GM12878 (cell line): Measurements from ENCODE around the gene IMMP2L. TPM values are rescaled to one million over a fixed set of nuclear protein-coding genes. Genes with fewer than 3 reads are reported as not detected.

Experiments used
- ATAC-seq: fragments of 200-7000 bp; cut with Tn5 transposase; 3 replicates; pipeline ENCODE4 v1.9.1; 2020; ENCODE audit warnings: mild to moderate bottlenecking, moderate library complexity
- BruUV-seq: library from RNA; stranded (reverse); fragments of 400-500 nt; replicated peaks from 2 replicates; lab custom pipeline; 2021; lab: Mats Ljungman, UMichigan
- CTCF ChIA-PET: fragments of 300-600 bp; sonication (Branson Sonifier 250); formaldehyde crosslinking; extraction: SDS; loops from one replicate; lab custom pipeline; 2021; ENCODE audit warnings: inconsistent platforms; lab: Yijun Ruan, JAX
- POLR2A ChIA-PET: fragments of 350-600 bp; formaldehyde crosslinking; extraction: SDS; loops from one replicate; lab custom pipeline; 2021; ENCODE audit warnings: inconsistent platforms; lab: Charles Lee
- RAD21 ChIA-PET: fragments of 300-600 bp; sonication (Branson Sonifier 250); formaldehyde crosslinking; loops from one replicate; lab custom pipeline; 2023; ENCODE audit warnings: antibody characterized with exemption; ENCODE audit not compliant: unreplicated experiment; lab: Charles Lee
- SMC1A ChIA-PET: fragments of 300-600 bp; sonication (Branson Sonifier 250); formaldehyde crosslinking; loops from one replicate; lab custom pipeline; 2023; ENCODE audit not compliant: unreplicated experiment, uncharacterized antibody; lab: Charles Lee
- DNase-seq: peaks from one replicate; pipeline ENCODE4 v3.0.0-alpha.2; 2011; ENCODE audit warnings: low read depth, low spot score
- FAIRE-seq: peaks from 3 replicates; lab custom pipeline; 2011; peaks lifted over from hg19 to GRCh38; lab: Jason Lieb, UNC
- H2AFZ ChIP-seq: 2 replicates; pipeline ENCODE4 v1.6.0; 2011; ENCODE audit warnings: low read depth, low read length, control low read depth; ENCODE audit not compliant: control insufficient read depth
- H3K27ac ChIP-seq: 2 replicates; pipeline ENCODE4 v1.5.1; 2011; ENCODE audit warnings: control low read depth; ENCODE audit not compliant: control insufficient read depth, insufficient read depth
- H3K27me3 ChIP-seq, 2 experiments: replicated peaks in 1 of 2; 2 replicates each; pipeline versions ENCODE4 v1.6.0 to v1.6.1; 2011; ENCODE audit warnings: low read length in 1 of 2; ENCODE audit not compliant: control insufficient read depth in 2 of 2, insufficient read depth in 2 of 2
- H3K36me3 ChIP-seq, 2 experiments: 2 replicates each; pipeline ENCODE4 v1.5.1; 2011; ENCODE audit warnings: low read length in 1 of 2; ENCODE audit not compliant: control insufficient read depth in 2 of 2, insufficient read depth in 2 of 2
- H3K4me1 ChIP-seq: 2 replicates; pipeline ENCODE4 v1.6.1; 2011; ENCODE audit warnings: mild to moderate bottlenecking, low read length, moderate library complexity, mixed read lengths; ENCODE audit not compliant: control insufficient read depth, insufficient read depth
- H3K4me2 ChIP-seq: 2 replicates; pipeline ENCODE4 v1.6.0; 2011; ENCODE audit warnings: control low read depth; ENCODE audit not compliant: control insufficient read depth, insufficient read depth
- H3K4me3 ChIP-seq: fragments of 200-600 bp; sonication (generic); 2 replicates; pipeline ENCODE4 v1.5.1; 2016
- H3K79me2 ChIP-seq: 2 replicates; pipeline ENCODE4 v1.6.0; 2011; ENCODE audit warnings: low read length; ENCODE audit not compliant: control insufficient read depth, insufficient read depth
- H3K9ac ChIP-seq: 2 replicates; pipeline ENCODE4 v1.8.0; 2011; ENCODE audit warnings: low read length, control low read depth, mixed read lengths; ENCODE audit not compliant: control insufficient read depth, insufficient read depth
- H3K9me3 ChIP-seq: replicated peaks from 3 replicates; pipeline ENCODE4 v1.5.1; 2011; ENCODE audit warnings: mild to moderate bottlenecking, low read length; ENCODE audit not compliant: control insufficient read depth, insufficient read depth
- H4K20me1 ChIP-seq: 2 replicates; pipeline ENCODE4 v1.6.0; 2011; ENCODE audit not compliant: control insufficient read depth, insufficient read depth
- ATF7 ChIP-seq: fragments of 450-650 bp; IDR thresholded peaks from 2 replicates; pipeline ENCODE4 v1.6.1; 2016; ENCODE audit warnings: low read depth, mild to moderate bottlenecking
- CBX3 ChIP-seq: fragments of 200-600 bp; sonication (generic); IDR thresholded peaks from 2 replicates; pipeline ENCODE4 v1.6.1; 2016; ENCODE audit warnings: low read depth, borderline replicate concordance
- CHD2 ChIP-seq: IDR thresholded peaks from 2 replicates; pipeline ENCODE4 v1.6.1; 2011; ENCODE audit warnings: low read depth, low read length, improper control_type of control experiment, borderline replicate concordance
- EP300 ChIP-seq, 2 experiments: fragments of 150-350 bp in 1 of 2; IDR thresholded peaks; 2 replicates each; pipeline ENCODE4 v1.6.1; 2011 to 2012; ENCODE audit warnings: low read depth in 2 of 2, low read length in 2 of 2, borderline replicate concordance in 1 of 2, improper control_type of control experiment in 1 of 2, inconsistent platforms in 1 of 2; ENCODE audit not compliant: control insufficient read depth in 1 of 2
- ETV6 ChIP-seq, 2 experiments: fragments of 450-650 bp in 1 of 2; IDR thresholded peaks in 1 of 2; conservative IDR thresholded peaks in 1 of 2; 2 replicates each; pipeline ENCODE4 v1.6.1; 2014; ENCODE audit warnings: antibody characterized with exemption in 1 of 2, borderline replicate concordance in 1 of 2, low read depth in 1 of 2, mild to moderate bottlenecking in 1 of 2, moderate library complexity in 1 of 2
- EZH2 ChIP-seq: IDR thresholded peaks from 2 replicates; pipeline ENCODE4 v1.6.1; 2012; ENCODE audit warnings: low read depth, mild to moderate bottlenecking, control low read depth, inconsistent platforms, low read length, borderline replicate concordance; ENCODE audit not compliant: control insufficient read depth
- IKZF2 ChIP-seq, 2 experiments: fragments of 450-650 bp; IDR thresholded peaks; 2 replicates each; pipeline ENCODE4 v1.6.1; 2017; ENCODE audit warnings: mild to moderate bottlenecking in 2 of 2, moderate library complexity in 2 of 2
- NFYB ChIP-seq: IDR thresholded peaks from 2 replicates; pipeline ENCODE4 v1.6.1; 2011; ENCODE audit warnings: low read depth, mild to moderate bottlenecking, low read length, improper control_type of control experiment, moderate library complexity; ENCODE audit not compliant: insufficient read depth
- RBBP5 ChIP-seq: fragments of 200-600 bp; sonication (generic); conservative IDR thresholded peaks from 2 replicates; pipeline ENCODE4 v1.6.1; 2016
- TARDBP ChIP-seq: IDR thresholded peaks from 2 replicates; pipeline ENCODE4 v1.6.1; 2016; ENCODE audit warnings: borderline replicate concordance
- YY1 ChIP-seq: IDR thresholded peaks from 2 replicates; pipeline ENCODE4 v1.6.1; 2011; ENCODE audit warnings: low read depth, mild to moderate bottlenecking, low read length
- in situ Hi-C: fragments of 300-500 bp; cut with MboI; formaldehyde crosslinking; loops from 9 replicates; pipeline ENCODE4 v1.14.3; 2018; ENCODE audit warnings: mixed read lengths
- intact Hi-C: fragments of 100-400 bp; cut with micrococcal nuclease; formaldehyde crosslinking; loops from one replicate; pipeline ENCODE4 v1.14.2; 2022; ENCODE audit not compliant: unreplicated experiment
- polyA plus RNA-seq, 11 experiments: library from polyadenylated mRNA; depleted of rRNA in 4 of 11; unstranded in 6 of 11; stranded (reverse) in 5 of 11; fragments of >200 nt; fragmentation: Nextera tagmentation in 4 of 11; fragmentation: Illumina TruSeq in 1 of 11; extraction: Ambion mirVana in 4 of 11; extraction: Trizol in 1 of 11; gene quantifications; 1 replicate in 1 of 11; 2 replicates in 10 of 11; pipeline versions ENCODE4 v1.2.1 to v1.2.3, GENCODE V29; 2011 to 2016; ENCODE audit warnings: inconsistent platforms in 2 of 11, missing spikeins in 2 of 11, low read depth in 1 of 11
- total RNA-seq, 4 experiments: library from RNA; depleted of rRNA in 3 of 4; stranded (reverse); fragments of >200 nt in 3 of 4; fragmentation: Illumina TruSeq in 1 of 4; extraction: Trizol in 1 of 4; gene quantifications; 2 replicates each; pipeline versions ENCODE4 v1.2.1 to v1.2.3, GENCODE V29; 2013 to 2021
- TF ChIP-seq, protein P1 (sequence below): fragments of 450-650 bp; IDR thresholded peaks from 2 replicates; pipeline ENCODE4 v1.6.1; 2017; ENCODE audit warnings: mild to moderate bottlenecking, moderate library complexity
- TF ChIP-seq, protein P2 (sequence below): fragments of 450-650 bp; IDR thresholded peaks from 2 replicates; pipeline ENCODE4 v1.6.1; 2017; ENCODE audit warnings: mild to moderate bottlenecking, low read depth, inconsistent platforms; ENCODE audit not compliant: poor library complexity, severe bottlenecking
- TF ChIP-seq, protein P3 (sequence below): fragments of 450-650 bp; IDR thresholded peaks from 2 replicates; pipeline ENCODE4 v1.6.1; 2018; ENCODE audit warnings: mild to moderate bottlenecking, low read depth, moderate library complexity; ENCODE audit not compliant: partially characterized antibody

The IMMP2L gene
- total and polyA plus RNA-seq, 10 of the 15 experiments (the other 5 are each of a cell fraction or from before 2014, with no cell fraction given) = 12.6 to 46.3 (median 19.6) TPM

GRCh38 chr7:110868458-110868857 is 693.8 kb downstream of the IMMP2L start:
- BruUV-seq = no TSS peak
- ATAC-seq = no peak
- H3K9me3 ChIP-seq = no peaks in the 10 kb centered on the region
- FAIRE-seq = no peak
- intact Hi-C loops (no loop called here), in situ Hi-C loops (no loop called here)
- H3K27me3 ChIP-seq = no peaks in the 10 kb centered on the region
- RAD21 ChIA-PET = no interaction called here
- TF ChIP-seq TARDBP (no peak), NFYB (no peak), CHD2 (no peak), ETV6 (conservative IDR thresholded peaks at IDR 0.05 in 1 of 2, IDR thresholded peaks at IDR 0.05 in 1 of 2; ENCODE audit: borderline replicate concordance in 1 of 2, low read depth in 1 of 2) (no peak), CBX3 (no peak), IKZF2 (IDR thresholded peaks at IDR 0.05) (no peak), EP300 (IDR thresholded peaks at IDR 0.05; ENCODE audit: borderline replicate concordance in 1 of 2, control insufficient read depth in 1 of 2, low read depth in 2 of 2, low read length in 2 of 2) (no peak), ATF7 (no peak), YY1 (no peak), RBBP5 (no peak), EZH2 (no peak)
- TF ChIP-seq, protein P1, sequence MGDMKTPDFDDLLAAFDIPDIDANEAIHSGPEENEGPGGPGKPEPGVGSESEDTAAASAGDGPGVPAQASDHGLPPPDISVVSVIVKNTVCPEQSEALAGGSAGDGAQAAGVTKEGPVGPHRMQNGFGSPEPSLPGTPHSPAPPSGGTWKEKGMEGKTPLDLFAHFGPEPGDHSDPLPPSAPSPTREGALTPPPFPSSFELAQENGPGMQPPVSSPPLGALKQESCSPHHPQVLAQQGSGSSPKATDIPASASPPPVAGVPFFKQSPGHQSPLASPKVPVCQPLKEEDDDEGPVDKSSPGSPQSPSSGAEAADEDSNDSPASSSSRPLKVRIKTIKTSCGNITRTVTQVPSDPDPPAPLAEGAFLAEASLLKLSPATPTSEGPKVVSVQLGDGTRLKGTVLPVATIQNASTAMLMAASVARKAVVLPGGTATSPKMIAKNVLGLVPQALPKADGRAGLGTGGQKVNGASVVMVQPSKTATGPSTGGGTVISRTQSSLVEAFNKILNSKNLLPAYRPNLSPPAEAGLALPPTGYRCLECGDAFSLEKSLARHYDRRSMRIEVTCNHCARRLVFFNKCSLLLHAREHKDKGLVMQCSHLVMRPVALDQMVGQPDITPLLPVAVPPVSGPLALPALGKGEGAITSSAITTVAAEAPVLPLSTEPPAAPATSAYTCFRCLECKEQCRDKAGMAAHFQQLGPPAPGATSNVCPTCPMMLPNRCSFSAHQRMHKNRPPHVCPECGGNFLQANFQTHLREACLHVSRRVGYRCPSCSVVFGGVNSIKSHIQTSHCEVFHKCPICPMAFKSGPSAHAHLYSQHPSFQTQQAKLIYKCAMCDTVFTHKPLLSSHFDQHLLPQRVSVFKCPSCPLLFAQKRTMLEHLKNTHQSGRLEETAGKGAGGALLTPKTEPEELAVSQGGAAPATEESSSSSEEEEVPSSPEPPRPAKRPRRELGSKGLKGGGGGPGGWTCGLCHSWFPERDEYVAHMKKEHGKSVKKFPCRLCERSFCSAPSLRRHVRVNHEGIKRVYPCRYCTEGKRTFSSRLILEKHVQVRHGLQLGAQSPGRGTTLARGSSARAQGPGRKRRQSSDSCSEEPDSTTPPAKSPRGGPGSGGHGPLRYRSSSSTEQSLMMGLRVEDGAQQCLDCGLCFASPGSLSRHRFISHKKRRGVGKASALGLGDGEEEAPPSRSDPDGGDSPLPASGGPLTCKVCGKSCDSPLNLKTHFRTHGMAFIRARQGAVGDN = no peak
- TF ChIP-seq, protein P2, sequence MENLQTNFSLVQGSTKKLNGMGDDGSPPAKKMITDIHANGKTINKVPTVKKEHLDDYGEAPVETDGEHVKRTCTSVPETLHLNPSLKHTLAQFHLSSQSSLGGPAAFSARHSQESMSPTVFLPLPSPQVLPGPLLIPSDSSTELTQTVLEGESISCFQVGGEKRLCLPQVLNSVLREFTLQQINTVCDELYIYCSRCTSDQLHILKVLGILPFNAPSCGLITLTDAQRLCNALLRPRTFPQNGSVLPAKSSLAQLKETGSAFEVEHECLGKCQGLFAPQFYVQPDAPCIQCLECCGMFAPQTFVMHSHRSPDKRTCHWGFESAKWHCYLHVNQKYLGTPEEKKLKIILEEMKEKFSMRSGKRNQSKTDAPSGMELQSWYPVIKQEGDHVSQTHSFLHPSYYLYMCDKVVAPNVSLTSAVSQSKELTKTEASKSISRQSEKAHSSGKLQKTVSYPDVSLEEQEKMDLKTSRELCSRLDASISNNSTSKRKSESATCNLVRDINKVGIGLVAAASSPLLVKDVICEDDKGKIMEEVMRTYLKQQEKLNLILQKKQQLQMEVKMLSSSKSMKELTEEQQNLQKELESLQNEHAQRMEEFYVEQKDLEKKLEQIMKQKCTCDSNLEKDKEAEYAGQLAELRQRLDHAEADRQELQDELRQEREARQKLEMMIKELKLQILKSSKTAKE = no peak
- TF ChIP-seq, protein P3, sequence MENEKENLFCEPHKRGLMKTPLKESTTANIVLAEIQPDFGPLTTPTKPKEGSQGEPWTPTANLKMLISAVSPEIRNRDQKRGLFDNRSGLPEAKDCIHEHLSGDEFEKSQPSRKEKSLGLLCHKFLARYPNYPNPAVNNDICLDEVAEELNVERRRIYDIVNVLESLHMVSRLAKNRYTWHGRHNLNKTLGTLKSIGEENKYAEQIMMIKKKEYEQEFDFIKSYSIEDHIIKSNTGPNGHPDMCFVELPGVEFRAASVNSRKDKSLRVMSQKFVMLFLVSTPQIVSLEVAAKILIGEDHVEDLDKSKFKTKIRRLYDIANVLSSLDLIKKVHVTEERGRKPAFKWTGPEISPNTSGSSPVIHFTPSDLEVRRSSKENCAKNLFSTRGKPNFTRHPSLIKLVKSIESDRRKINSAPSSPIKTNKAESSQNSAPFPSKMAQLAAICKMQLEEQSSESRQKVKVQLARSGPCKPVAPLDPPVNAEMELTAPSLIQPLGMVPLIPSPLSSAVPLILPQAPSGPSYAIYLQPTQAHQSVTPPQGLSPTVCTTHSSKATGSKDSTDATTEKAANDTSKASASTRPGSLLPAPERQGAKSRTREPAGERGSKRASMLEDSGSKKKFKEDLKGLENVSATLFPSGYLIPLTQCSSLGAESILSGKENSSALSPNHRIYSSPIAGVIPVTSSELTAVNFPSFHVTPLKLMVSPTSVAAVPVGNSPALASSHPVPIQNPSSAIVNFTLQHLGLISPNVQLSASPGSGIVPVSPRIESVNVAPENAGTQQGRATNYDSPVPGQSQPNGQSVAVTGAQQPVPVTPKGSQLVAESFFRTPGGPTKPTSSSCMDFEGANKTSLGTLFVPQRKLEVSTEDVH = no peak
- H3K4me1 ChIP-seq = no peaks in the 10 kb centered on the region
- CTCF ChIA-PET = no interaction called here
- no peak overlapping the region for H3K4me3 ChIP-seq
- H3K27ac ChIP-seq = no peak overlapping the region
- H3K36me3 ChIP-seq = no peaks in the 10 kb centered on the region
- H3K79me2 ChIP-seq = no peaks in the 10 kb centered on the region
- H4K20me1 ChIP-seq = no peaks in the 10 kb centered on the region
- no peak overlapping the region for H3K9ac ChIP-seq
- POLR2A ChIA-PET = no interaction called here
- H3K4me2 ChIP-seq = no peak overlapping the region
- no peak for DNase-seq
- no peak overlapping the region for H2AFZ ChIP-seq
- SMC1A ChIA-PET = interaction anchor here (0.8 to 0.9 kb wide), 3 partner anchors 8 to 513 kb away, joined by 3 to 4 read pairs (median 3); no protein-coding TSS in a partner anchor
